GM12801 (cell line): Measurements from ENCODE around the gene GOLM1.

Experiments used
- CTCF ChIP-seq: IDR thresholded peaks from one replicate; pipeline ENCODE4 v1.5.1; 2011; ENCODE audit warnings: control low read depth; ENCODE audit not compliant: insufficient read length; ENCODE audit errors: extremely low read depth

GOLM1 gene

GRCh38 chr9:86099701-86100364 lies 475 bp upstream of the GOLM1 start:
- TF ChIP-seq CTCF = no peak

- no peak for TF ChIP-seq CTCF
Measured at GRCh38 chr9:86097510-86098224, 1.7 kb downstream of the GOLM1 start.

- TF ChIP-seq CTCF = no peak
Measured at GRCh38 chr9:86096386-86096785, 3.0 kb downstream of the GOLM1 start.

GRCh38 chr9:86093788-86094555 lies 5.4 kb downstream of the GOLM1 start:
- no peak for TF ChIP-seq CTCF

- TF ChIP-seq CTCF = no peak
Measured at GRCh38 chr9:86091477-86091876, 7.9 kb downstream of the GOLM1 start.

GRCh38 chr9:86082870-86083269 lies 16.5 kb downstream of the GOLM1 start:
- TF ChIP-seq CTCF = no peak

GRCh38 chr9:86079865-86080469 lies 19.4 kb downstream of the GOLM1 start:
- no peak for TF ChIP-seq CTCF
